ENCODE data around the gene HCFC1.

HCFC1 gene

GRCh38 chrX:153902385-153902784 is 69.2 kb downstream of the HCFC1 start:
- DNase-seq (ENCODE audit: low read depth): no peak

DNA sequence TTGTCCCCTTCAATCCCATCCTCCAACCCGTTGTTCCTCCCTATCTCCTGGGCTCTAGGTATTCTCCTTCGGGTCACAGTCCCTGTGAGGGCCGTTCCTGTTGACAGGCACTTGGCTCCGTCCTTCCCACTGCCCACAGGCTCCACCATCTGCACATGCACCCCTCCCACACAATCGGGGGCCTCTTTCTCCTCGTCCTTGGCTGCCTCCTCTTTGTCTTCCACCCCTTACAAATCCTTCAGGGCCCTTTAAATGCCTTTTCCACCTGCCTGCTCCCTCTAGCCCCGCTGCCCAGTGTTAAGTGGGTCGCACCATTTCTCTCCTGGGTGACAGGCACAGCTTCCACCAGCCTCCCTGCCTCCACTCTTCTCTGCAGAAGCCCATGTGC is 69.9 kb downstream of the HCFC1 start:
- no peak for DNase-seq (ENCODE audit: low read depth)

DNA sequence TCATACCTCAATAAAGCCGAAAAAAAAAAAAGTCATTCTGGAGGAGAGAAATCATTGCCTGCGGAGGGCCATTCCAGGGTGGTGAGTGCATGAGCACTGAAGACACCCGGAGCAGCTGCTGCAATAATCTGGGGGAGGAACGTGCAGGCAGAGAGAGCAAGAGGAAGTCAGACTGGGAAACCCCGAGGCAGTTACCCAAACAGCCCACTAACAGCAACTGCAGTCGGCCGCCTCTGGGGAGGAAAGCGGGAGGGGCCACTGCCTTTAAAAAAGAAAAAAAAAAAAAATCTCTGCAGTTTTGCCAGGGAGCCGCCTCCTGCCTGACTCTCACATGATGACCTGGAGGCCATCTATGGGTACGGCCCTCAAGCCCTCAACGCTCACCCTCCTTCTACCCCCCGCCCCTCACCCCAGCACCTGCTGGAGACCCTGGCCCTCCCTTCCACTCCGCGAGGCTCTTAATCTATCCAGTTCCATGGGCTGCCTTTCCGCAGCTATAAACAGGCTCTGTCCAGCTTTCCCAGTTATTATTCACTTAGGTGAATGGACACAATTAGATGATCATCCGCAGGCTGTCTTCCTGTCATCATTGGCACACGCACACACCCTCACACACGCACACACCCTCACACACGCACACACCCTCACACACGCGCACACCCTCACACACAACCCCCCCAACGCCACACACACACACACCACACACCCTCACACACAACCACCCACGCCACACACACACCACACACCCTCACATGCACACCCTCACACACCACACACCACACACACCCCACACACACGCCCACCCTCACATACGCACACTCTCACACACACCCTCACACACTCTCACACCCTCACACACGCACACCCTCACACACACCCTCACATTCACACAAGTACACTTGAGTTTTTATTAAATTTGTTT is 70.5 kb downstream of the HCFC1 start:
- peak; percentile 42 for DNase-seq (ENCODE audit: low read depth)

- DNase-seq (ENCODE audit: low read depth): no peak
Measured at GRCh38 chrX:153897899-153898298, 73.7 kb downstream of the HCFC1 start.
